DMS153 (cell line): ENCODE measurements around the gene CFAP57.

Source experiments
- DNase-seq: peaks from one replicate; lab custom pipeline; 2025; lab: John Stamatoyannopoulos, UW

CFAP57 gene

GRCh38 chr1:43299101-43299500 lies 127.0 kb downstream of the CFAP57 start:
- no peak for DNase-seq

GRCh38 chr1:43300378-43301094 lies 128.4 kb downstream of the CFAP57 start, which contains the start of gene TIE1:
Gene TIE1 (plus strand): TSS chr1:43300982. CDS start chr1:43301072, 90 bp downstream.
- DNase-seq = no peak

DNA sequence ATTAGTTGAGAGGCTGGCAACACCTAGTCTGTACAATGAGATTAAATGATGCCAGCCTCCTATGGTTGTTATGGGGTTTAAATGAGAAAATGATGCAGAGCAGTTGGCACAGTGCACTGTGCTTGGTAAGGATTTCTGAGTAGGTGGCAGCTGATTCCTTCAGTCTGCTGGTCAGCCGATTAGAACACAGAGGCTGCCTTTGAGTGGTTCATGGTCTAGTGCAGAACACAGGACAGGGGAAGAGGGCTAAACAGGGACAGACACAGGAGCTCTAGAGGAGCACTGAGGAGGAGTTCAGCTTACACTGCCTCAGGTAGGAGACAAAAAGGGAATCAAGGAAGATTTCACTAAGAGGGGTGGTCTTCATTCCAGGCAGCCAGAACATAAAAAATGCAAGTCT lies 130.1 kb downstream of the CFAP57 start:
- DNase-seq = no peak

DNA sequence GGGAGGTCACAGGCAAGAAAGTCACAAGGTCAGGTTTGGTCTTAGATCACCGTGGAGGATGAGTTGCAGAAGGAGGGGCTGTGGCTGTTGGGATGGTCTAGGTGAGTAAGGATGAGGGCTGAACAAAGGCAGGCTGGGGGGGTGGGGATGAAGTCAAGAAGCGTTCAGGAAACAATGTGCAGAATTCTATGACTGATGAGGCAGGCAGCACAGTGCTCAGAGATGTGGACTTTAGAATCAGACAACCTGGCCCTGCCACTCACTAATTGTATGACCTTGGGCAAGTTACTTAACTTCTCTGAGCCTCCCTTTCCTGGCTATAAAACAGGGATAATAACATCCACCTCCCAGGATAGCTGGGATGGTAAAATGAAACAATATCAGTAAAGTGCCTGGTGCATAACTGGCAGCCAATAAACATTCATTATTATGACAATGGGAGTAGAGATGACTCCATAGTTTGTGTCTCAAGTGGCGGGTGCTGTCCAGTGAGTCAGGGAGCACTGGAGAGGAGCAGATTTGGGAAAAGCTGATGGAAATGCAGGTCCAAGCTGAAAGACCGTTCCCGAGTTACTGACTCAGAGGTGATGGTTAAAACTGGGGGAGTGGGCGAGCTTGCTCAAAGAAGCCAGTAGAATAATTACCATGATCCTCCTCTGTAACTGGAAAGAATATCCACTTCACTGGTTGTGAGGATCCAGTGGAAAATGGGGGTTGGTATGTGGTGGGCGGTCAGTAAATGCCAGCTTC lies 130.8 kb downstream of the CFAP57 start:
- no peak for DNase-seq

GRCh38 chr1:43303471-43304313 lies 131.6 kb downstream of the CFAP57 start:
- DNase-seq = no peak
